GM18858 (cell line): ENCODE data around the gene ELFN2.

Experiments
- ATAC-seq: cut with Tn5 transposase; IDR thresholded peaks from one replicate; pipeline ENCODE4 v1.9.1; 2021; ENCODE audit not compliant: unreplicated experiment

Gene ELFN2

DNA sequence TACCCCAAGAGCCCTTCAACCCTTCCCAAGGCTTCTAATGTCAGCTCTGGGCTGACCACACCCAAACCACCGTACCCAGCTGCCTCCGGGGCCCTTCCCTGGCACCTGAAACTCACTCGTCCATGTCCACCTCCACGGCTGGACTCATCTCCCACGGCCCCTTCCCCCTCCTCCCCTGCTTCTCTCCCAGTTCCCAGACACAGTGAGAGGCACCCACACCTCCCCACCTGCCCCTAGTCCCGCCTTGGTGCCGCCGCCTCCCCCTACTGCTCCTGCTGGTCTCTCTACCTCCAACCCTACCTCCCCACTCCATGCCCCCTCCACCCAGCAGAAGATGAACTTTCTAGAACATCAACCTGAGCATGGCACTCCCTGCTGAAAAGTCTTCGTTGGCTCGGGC is 39.5 kb downstream of the ELFN2 start:
- no peak for ATAC-seq

DNA sequence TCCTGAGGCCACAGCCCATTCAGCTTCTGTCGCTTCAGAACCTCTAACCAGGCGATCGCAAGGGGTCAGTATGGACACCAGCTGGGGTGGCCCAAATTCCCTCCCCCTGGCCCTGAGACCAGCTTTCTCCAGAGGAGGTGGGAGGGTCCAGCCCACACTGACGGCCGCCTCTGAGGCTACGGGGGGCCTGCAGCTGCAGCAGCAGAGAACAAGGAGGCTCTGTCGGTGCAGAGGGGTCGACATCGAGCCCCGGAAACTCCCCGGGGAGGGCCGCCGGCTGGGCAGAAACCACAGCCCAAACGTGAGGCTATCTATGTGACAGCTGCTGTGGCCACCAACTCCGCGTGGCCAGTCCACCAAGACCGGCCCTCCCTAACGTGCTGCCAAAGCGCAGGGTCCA is 40.8 kb downstream of the ELFN2 start:
- no peak for ATAC-seq

- ATAC-seq: no peak
Observed at GRCh38 chr22:37384691-37385090, 42.6 kb downstream of the ELFN2 start.

DNA sequence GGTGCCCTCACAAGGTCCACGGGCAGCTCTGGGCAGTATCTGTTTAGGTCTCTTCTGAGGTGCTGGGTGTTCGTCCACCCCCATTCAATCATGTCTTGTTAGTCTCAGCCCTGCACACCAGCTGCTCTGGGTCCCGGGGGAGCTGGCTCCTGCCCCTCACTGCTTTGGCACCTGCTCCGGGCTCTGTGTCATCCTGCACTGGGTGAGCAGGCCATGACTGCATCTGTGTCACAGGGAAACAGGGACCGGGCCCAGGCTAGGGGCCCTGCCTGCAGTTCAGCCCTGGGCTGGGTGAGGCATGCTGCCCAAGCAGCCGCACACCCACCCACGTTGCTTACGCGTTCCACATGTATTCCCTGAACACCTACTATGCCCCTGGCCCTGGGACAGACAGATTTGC is 43.9 kb downstream of the ELFN2 start:
- no peak for ATAC-seq

DNA sequence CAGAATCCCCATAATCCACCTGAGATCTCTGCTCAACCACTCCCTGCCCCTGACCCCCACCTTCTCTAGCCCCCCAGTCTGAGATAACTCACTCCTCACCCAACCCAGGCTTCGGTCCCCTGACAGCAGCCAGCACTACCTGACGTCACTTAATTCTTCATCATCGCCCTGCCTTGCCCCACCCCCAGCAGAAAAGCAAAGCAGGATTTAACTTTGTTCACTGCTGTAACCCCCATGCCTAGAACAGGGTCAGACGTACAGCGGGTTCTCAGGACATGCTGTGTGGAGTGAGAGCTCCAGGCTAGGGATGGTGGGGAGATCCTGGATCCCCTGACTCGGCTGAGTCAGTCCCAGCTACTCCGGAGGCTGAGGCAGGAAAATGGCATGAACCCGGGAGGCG is 45.8 kb downstream of the ELFN2 start:
- no peak for ATAC-seq

- no peak for ATAC-seq
Observed at GRCh38 chr22:37379722-37380121, 47.6 kb downstream of the ELFN2 start.

DNA sequence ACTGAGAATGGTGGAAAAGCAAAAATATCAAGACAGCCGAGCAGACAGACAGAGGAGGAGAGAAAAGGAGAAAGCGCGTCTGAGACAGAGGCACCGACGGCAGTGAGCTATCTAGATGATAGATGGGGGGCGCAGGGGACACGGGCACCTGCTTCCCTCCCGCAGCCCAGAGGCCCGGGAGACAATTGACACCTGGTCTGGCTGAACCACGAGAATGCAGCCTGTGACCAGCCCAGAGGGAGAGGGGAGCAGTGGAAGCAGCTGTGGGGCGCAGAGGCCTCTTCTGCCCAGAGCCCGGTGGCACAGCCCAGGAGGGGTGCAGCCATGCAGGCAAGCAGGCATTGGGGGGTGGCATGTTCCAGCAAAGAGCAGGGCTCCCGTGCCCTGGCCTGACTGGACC is 48.2 kb downstream of the ELFN2 start:
- ATAC-seq: no peak

DNA sequence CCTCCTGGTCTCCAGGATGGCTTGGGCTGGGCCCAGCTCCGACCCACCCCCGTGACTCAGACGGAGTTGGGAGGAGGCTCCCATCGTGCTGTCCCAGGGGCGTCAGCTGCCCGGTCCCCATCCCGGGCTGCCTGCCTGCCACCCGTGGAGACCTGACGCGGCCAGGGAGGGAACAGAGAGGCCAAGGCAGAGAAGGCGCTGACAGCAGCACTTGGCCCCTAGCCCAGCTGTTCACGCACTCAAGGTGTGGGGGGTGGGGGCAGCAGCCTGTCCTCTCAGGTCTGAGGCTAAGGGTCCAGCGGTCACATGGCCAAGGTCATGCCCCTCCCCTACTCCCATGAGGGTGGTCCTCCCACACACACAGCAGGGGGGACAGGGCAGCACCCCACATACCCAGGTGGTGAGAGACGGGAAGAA is 48.6 kb downstream of the ELFN2 start:
- ATAC-seq: no peak

DNA sequence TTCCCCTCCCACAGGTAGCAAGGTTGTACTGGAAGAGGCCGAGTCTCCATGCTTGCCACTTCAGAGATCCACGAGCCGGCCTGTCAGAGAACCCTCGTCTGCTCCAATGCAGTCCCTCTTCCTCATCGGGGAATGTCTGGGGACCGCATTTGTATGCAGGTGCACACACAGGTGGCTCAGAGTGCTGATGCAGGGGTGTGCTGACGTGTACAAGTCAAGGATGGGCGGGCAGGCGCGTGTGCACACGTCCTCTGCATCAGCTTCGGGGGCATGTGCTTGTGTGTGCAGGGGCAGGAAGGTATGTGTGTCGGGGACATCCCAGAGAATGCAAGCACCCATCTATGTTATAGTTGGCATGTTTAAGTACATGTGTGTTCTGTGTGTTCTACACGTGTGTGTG is 49.4 kb downstream of the ELFN2 start:
- ATAC-seq: no peak

- no peak for ATAC-seq
Observed at GRCh38 chr22:37377138-37377537, 50.1 kb downstream of the ELFN2 start.

- no peak for ATAC-seq
Observed at GRCh38 chr22:37376643-37377042, 50.6 kb downstream of the ELFN2 start.

DNA sequence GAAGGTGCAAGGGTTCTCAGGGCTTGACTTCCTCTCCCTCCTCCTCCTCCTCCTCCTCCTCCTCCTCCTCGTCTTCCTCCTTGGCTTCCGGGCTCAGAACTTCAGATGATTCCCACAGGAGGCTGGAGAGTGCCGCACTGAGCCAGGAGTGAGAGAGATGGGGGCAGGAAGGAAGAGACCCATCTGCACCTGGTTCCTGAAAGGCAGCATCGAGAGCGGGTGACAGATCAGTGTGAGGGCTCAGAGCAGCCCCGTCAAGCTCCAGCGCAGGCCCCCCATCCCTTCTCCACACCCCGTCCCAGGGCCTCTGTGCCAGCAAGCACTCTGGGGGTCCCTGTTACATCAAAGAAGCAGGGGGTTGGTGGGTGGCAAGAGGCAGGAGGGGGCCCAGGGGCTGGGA is 51.5 kb downstream of the ELFN2 start:
- no peak for ATAC-seq

- no peak for ATAC-seq
Observed at GRCh38 chr22:37374571-37374970, 52.7 kb downstream of the ELFN2 start.

GRCh38 chr22:37373451-37373850 is 53.8 kb downstream of the ELFN2 start:
- no peak for ATAC-seq

DNA sequence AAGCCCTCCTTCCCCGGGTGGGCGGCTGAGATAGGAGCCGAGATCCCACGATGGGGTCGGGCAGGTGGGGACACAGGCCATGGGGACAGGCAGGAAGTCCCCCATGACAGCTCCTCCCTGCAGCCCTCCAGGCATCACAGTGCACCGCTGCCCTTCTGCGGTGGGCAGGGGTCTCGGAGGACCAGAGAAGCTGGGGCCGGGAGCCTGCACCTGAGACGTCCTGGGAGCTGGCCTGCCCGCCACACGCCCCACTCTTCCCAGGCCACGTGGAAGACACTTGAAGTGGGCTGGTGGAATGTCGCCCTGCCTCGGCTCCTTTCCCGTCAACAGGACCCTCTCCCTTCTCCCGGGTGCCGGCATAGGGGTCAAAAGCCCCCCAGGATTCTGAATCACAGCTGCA is 55.4 kb downstream of the ELFN2 start:
- no peak for ATAC-seq

GRCh38 chr22:37371491-37371890 is 55.8 kb downstream of the ELFN2 start:
- no peak for ATAC-seq

DNA sequence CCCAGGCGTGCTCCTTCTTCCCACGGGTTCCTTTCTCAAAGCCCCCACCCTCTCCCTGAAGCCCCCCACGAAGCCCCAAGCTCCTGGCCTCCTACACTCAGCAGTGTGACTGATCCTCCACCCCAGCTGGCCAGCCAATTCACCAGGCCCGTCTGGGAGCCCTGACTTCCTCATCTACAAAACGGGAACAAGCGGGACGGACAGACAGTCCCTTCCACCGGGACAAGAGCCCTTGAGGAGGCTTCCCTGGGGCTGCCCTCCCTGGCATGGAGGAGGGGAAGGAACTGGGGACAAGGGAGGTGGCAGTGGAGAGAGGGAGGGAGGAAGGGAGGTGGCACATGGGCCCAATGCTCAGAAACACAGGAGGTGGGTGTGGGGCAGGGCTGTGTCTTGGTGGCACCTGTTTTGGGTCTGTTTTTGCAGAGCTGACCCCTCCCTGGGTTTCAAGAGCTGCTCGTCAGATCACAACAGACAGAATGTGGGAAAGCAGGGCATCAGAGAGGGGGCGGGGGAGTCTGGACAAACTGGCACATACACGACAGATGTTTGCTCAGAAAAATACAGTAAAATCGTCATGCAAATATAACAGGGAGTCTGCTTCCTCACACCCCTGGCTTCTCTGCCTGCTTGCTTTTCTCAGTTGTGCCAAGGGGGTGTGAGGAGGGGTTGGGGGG is 56.8 kb downstream of the ELFN2 start:
- ATAC-seq: no peak

- ATAC-seq: no peak
Observed at GRCh38 chr22:37369483-37369882, 57.8 kb downstream of the ELFN2 start.

DNA sequence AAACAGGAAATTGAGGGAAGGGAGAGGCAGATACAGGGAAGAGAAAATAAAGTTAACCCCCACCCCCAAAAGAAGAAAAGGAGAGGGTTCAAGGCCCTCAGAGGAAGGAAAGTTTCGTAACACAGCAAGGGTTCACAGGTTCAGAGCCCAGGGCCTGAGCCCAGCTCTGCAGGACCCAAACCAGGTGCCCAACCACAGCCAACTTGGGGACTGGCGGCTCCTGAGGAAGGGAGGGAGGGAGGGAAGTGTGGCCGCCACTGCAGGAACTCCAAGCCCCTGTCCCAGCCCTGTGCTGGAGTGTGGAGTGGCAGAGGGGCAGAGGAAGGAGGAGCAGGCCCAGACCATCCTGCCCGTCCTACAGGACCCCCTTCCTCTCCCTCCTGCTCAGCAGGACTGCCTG is 59.2 kb downstream of the ELFN2 start:
- no peak for ATAC-seq

DNA sequence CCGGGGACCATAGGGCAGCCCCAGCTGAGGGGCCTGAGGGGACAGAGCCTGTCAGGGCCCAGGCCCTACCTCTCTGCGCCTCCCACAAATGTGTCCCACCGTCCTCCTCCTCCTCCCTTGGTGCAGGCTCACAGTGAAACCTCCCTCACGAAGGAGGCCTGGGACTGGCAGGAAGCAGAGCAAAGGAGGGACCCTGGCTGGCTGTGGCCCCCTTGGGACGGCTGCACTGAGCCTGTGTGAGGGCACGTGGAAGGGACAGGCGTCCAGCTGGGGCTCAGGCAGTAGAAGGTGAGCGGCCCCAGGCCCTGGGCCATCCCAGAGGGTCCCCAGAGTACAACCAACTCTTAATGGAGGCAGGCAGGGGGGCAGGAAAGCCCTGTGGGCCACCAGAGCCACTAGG is 60.7 kb downstream of the ELFN2 start:
- ATAC-seq: no peak

DNA sequence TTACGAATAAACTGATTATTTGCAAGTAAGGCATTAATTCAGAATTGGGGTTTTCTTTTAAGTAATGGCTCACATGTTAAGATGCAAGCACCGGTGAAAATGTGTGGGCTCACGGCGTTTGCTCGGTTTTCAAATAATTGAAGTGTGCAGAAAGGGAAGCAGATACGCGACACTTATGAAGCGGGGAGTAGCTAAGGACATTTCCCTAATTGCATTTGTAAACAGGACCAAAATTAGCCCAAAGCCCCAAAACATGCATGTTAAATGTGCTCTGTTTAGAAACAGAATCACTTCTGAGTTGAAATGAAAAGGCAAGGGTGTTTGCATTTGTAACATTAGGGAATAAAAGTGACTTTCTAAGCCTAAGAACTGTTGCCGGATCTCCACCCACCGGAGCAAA is 61.3 kb downstream of the ELFN2 start:
- ATAC-seq: no peak

- ATAC-seq: no peak
Observed at GRCh38 chr22:37363261-37363992, 63.9 kb downstream of the ELFN2 start.

GRCh38 chr22:37362621-37363020 is 64.7 kb downstream of the ELFN2 start:
- ATAC-seq: no peak
